Liver (tissue), 3 donors: ENCODE data around the gene HBD.

ENCODE experiments used
- CTCF ChIP-seq: fragments of 150-350 bp; IDR thresholded peaks from 2 replicates; pipeline ENCODE4 v1.5.1; 2017; ENCODE audit warnings: improper control_type of control experiment, low read depth, low read length; ENCODE audit not compliant: missing input control
- EGR1 ChIP-seq, 2 donors: IDR thresholded peaks; 2 replicates each; pipeline ENCODE4 v1.6.1; 2016 to 2018; ENCODE audit warnings: antibody characterized with exemption in 2 of 2, low read depth in 2 of 2
- GABPA ChIP-seq, 2 donors: IDR thresholded peaks in 1 of 2; conservative IDR thresholded peaks in 1 of 2; 2 replicates each; pipeline ENCODE4 v1.6.1; 2016; ENCODE audit warnings: antibody characterized with exemption in 2 of 2, mild to moderate bottlenecking in 1 of 2, moderate library complexity in 1 of 2
- NR2F2 ChIP-seq: IDR thresholded peaks from 2 replicates; pipeline ENCODE4 v1.6.1; 2016; ENCODE audit warnings: antibody characterized with exemption
- RAD21 ChIP-seq, 2 donors: IDR thresholded peaks; 2 replicates each; pipeline ENCODE4 v1.6.1; 2016; ENCODE audit warnings: antibody characterized with exemption in 2 of 2, mild to moderate bottlenecking in 2 of 2
- RXRA ChIP-seq, 2 donors: IDR thresholded peaks; 2 replicates each; pipeline ENCODE4 v1.6.1; 2017 to 2018; ENCODE audit warnings: antibody characterized with exemption in 2 of 2, mild to moderate bottlenecking in 1 of 2
- SP1 ChIP-seq: IDR thresholded peaks from 2 replicates; pipeline ENCODE4 v1.6.1; 2018; ENCODE audit warnings: antibody characterized with exemption, mild to moderate bottlenecking
- TAF1 ChIP-seq: conservative IDR thresholded peaks from 2 replicates; pipeline ENCODE4 v1.6.1; 2016; ENCODE audit warnings: antibody characterized with exemption, mild to moderate bottlenecking
- YY1 ChIP-seq: IDR thresholded peaks from 2 replicates; pipeline ENCODE4 v1.6.1; 2016; ENCODE audit warnings: antibody characterized with exemption, mild to moderate bottlenecking
- ZBTB33 ChIP-seq: IDR thresholded peaks from 2 replicates; pipeline ENCODE4 v1.6.1; 2016; ENCODE audit warnings: antibody characterized with exemption
- TF ChIP-seq, protein P1 (sequence below): IDR thresholded peaks from 2 replicates; pipeline ENCODE4 v1.6.1; 2016; ENCODE audit warnings: antibody characterized with exemption, mild to moderate bottlenecking
- TF ChIP-seq, protein P2 (sequence below): IDR thresholded peaks from 2 replicates; pipeline ENCODE4 v1.6.1; 2016; ENCODE audit warnings: antibody characterized with exemption
- donor health status: healthy.
- donor health status: healthy.

- TF ChIP-seq CTCF (no peak), RXRA (IDR thresholded peaks at IDR 0.05) (no peak), EGR1 (IDR thresholded peaks at IDR 0.05; ENCODE audit: low read depth in 2 of 2) (no peak), RAD21 (IDR thresholded peaks at IDR 0.05) (no peak), SP1 (no peak), TAF1 (no peak), GABPA (IDR thresholded peaks at IDR 0.05 in 1 of 2, conservative IDR thresholded peaks at IDR 0.05 in 1 of 2) (no peak), NR2F2 (no peak), ZBTB33 (no peak), YY1 (no peak)
- TF ChIP-seq, protein P1, sequence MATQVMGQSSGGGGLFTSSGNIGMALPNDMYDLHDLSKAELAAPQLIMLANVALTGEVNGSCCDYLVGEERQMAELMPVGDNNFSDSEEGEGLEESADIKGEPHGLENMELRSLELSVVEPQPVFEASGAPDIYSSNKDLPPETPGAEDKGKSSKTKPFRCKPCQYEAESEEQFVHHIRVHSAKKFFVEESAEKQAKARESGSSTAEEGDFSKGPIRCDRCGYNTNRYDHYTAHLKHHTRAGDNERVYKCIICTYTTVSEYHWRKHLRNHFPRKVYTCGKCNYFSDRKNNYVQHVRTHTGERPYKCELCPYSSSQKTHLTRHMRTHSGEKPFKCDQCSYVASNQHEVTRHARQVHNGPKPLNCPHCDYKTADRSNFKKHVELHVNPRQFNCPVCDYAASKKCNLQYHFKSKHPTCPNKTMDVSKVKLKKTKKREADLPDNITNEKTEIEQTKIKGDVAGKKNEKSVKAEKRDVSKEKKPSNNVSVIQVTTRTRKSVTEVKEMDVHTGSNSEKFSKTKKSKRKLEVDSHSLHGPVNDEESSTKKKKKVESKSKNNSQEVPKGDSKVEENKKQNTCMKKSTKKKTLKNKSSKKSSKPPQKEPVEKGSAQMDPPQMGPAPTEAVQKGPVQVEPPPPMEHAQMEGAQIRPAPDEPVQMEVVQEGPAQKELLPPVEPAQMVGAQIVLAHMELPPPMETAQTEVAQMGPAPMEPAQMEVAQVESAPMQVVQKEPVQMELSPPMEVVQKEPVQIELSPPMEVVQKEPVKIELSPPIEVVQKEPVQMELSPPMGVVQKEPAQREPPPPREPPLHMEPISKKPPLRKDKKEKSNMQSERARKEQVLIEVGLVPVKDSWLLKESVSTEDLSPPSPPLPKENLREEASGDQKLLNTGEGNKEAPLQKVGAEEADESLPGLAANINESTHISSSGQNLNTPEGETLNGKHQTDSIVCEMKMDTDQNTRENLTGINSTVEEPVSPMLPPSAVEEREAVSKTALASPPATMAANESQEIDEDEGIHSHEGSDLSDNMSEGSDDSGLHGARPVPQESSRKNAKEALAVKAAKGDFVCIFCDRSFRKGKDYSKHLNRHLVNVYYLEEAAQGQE: no peak
- TF ChIP-seq, protein P2, sequence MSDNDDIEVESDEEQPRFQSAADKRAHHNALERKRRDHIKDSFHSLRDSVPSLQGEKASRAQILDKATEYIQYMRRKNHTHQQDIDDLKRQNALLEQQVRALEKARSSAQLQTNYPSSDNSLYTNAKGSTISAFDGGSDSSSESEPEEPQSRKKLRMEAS: no peak
Observed at GRCh38 chr11:5240458-5240857, 6.2 kb upstream of the HBD start.
